ENCODE measurements around the gene RTKN2. TPM values are rescaled to one million over a fixed set of nuclear protein-coding genes. Genes with fewer than 3 reads are reported as not detected.
"Not testable (repeated sequence)": the region's sequence is repeated elsewhere in the genome, so short reads cannot be mapped to it uniquely, and the experiment has no call there.

Gene RTKN2
- total RNA-seq, 1 experiment from 2014 or later, result not detected

DNA sequence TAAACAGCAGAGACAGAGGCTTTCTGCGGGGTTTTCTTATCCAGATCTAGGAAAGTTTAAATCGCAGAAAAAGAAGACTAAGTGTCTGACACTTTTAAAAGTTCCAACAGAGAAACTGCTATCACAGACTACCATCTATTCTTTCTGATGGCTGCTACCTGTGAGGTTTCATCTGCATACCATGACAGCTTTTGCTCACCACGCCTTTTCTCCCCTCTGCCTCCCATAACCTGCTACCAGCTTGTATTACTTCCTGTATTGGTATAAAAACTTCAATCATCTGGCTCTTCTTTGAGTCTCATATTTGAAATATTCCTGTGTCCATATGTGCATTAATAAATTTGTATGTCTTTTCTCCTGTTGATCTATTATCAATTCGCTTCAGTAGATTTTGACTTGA, 34.1 kb upstream of the RTKN2 start:
- H3K79me2 ChIP-seq (ENCODE audit: low read length), result no peaks in the 10 kb centered on the region
- H3K9me2 ChIP-seq (replicated peaks; ENCODE audit: insufficient read depth, low read length), result no peaks in the 10 kb centered on the region
- no peak overlapping the region for H3K4me3 ChIP-seq (ENCODE audit: low read length)
- H3K36me3 ChIP-seq (ENCODE audit: insufficient read depth, low read length), result no peaks in the 10 kb centered on the region
- no peaks in the 10 kb centered on the region for H3K4me1 ChIP-seq (ENCODE audit: low read length)
- DNase-seq, result no peak
- H4K20me1 ChIP-seq (ENCODE audit: insufficient read depth, low read depth, low read length), result no peaks in the 10 kb centered on the region
- no peaks in the 10 kb centered on the region for H3K27me3 ChIP-seq (ENCODE audit: low read length)
- H3K4me2 ChIP-seq (ENCODE audit: low read depth, low read length, poor library complexity, severe bottlenecking), result no peak overlapping the region
- no peak overlapping the region for H3K27ac ChIP-seq (ENCODE audit: low read length)
- no peak overlapping the region for H3K9ac ChIP-seq (ENCODE audit: low read length)
- H2AFZ ChIP-seq (ENCODE audit: low read length), result no peak overlapping the region
- no peaks in the 10 kb centered on the region for H3K9me3 ChIP-seq (ENCODE audit: low read length)

DNA sequence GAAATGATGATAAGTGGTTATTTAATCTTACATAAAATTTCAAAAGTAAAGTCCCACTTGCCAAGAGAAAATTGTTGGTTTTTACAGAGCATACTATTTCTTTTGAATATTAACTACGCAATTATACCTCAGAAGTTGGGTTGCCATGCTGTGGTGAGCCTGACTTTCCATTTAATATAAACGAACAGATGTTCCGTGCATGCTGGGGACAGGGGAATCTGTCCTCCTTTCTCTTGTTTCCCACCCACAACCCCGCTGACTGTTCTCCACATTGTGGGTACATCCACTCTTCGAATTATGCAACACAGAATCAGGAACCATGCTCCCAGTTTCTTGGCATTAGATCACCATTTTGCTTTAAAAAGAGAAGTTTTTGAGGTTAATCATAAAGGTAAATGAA, 29.2 kb upstream of the RTKN2 start:
- H3K4me1 ChIP-seq (ENCODE audit: low read length), result no peaks in the 10 kb centered on the region
- no peak overlapping the region for H3K4me3 ChIP-seq (ENCODE audit: low read length)
- H3K79me2 ChIP-seq (ENCODE audit: low read length), result no peaks in the 10 kb centered on the region
- no peaks in the 10 kb centered on the region for H3K9me3 ChIP-seq (ENCODE audit: low read length)
- no peak overlapping the region for H3K4me2 ChIP-seq (ENCODE audit: low read depth, low read length, poor library complexity, severe bottlenecking)
- H3K36me3 ChIP-seq (ENCODE audit: insufficient read depth, low read length), result no peaks in the 10 kb centered on the region
- no peak overlapping the region for H2AFZ ChIP-seq (ENCODE audit: low read length)
- H4K20me1 ChIP-seq (ENCODE audit: insufficient read depth, low read depth, low read length), result no peaks in the 10 kb centered on the region
- H3K9ac ChIP-seq (ENCODE audit: low read length), result no peak overlapping the region
- no peak for DNase-seq
- no peak overlapping the region for H3K27ac ChIP-seq (ENCODE audit: low read length)
- no peaks in the 10 kb centered on the region for H3K9me2 ChIP-seq (replicated peaks; ENCODE audit: insufficient read depth, low read length)
- no peaks in the 10 kb centered on the region for H3K27me3 ChIP-seq (ENCODE audit: low read length)

DNA sequence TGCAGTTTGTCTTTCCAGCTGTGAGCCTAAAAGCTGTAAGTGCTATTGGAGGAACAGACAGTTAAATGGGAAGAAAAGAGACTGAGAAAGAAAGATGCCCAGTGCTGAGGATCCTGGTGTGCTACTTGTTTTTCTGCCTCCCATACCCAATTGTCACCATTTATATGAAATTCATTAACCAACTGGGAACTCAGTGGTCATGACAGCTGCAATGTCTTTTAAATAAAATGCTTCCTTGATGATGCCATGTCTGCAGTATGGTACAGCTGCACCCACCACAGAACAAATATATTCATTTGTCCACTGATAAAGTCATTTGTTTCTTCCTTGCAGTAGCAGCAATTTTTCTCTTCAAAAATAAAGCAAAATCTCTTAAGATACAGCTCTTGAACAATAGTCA, 15.6 kb upstream of the RTKN2 start:
- no peak overlapping the region for H2AFZ ChIP-seq (ENCODE audit: low read length)
- no peak overlapping the region for H3K9ac ChIP-seq (ENCODE audit: low read length)
- H3K4me1 ChIP-seq (ENCODE audit: low read length), result no peaks in the 10 kb centered on the region

DNA sequence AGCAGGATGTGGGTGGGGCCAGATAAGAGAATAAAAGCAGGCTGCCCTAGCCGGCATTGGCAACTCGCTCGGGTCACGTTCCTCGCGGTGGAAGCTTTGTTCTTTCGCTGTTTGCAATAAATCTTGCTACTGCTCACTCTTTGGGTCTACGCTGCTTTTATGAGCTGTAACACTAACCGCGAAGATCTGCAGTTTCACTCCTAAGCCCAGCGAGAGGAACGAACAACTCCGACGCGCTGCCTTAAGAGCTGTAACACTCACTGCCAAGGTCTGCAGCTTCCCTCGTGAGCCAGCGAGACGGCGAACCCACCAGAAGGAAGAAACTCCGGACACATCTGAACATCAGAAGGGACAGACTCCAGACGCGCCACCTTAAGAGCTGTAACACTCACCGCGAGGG, 12.7 kb upstream of the RTKN2 start:
- not testable (repeated sequence) for H4K20me1 ChIP-seq (ENCODE audit: insufficient read depth, low read depth, low read length); H3K36me3 ChIP-seq (ENCODE audit: insufficient read depth, low read length); H3K27ac ChIP-seq (ENCODE audit: low read length); H3K9ac ChIP-seq (ENCODE audit: low read length); H3K27me3 ChIP-seq (ENCODE audit: low read length); H3K4me2 ChIP-seq (ENCODE audit: low read depth, low read length, poor library complexity, severe bottlenecking); H3K4me3 ChIP-seq (ENCODE audit: low read length); H2AFZ ChIP-seq (ENCODE audit: low read length); H3K9me3 ChIP-seq (ENCODE audit: low read length); H3K9me2 ChIP-seq (replicated peaks; ENCODE audit: insufficient read depth, low read length); H3K4me1 ChIP-seq (ENCODE audit: low read length); DNase-seq; H3K79me2 ChIP-seq (ENCODE audit: low read length)

More for the DNA sequence above, 15.6 kb upstream of the RTKN2 start:
- H3K27ac ChIP-seq (ENCODE audit: low read length), result no peak overlapping the region
- no peaks in the 10 kb centered on the region for H3K9me3 ChIP-seq (ENCODE audit: low read length)
- H4K20me1 ChIP-seq (ENCODE audit: insufficient read depth, low read depth, low read length), result no peaks in the 10 kb centered on the region
- DNase-seq, result no peak
- H3K36me3 ChIP-seq (ENCODE audit: insufficient read depth, low read length), result no peaks in the 10 kb centered on the region
- no peak overlapping the region for H3K4me2 ChIP-seq (ENCODE audit: low read depth, low read length, poor library complexity, severe bottlenecking)
- H3K4me3 ChIP-seq (ENCODE audit: low read length), result no peak overlapping the region
- no peaks in the 10 kb centered on the region for H3K79me2 ChIP-seq (ENCODE audit: low read length)
- no peaks in the 10 kb centered on the region for H3K27me3 ChIP-seq (ENCODE audit: low read length)
- H3K9me2 ChIP-seq (replicated peaks; ENCODE audit: insufficient read depth, low read length), result no peaks in the 10 kb centered on the region

DNA sequence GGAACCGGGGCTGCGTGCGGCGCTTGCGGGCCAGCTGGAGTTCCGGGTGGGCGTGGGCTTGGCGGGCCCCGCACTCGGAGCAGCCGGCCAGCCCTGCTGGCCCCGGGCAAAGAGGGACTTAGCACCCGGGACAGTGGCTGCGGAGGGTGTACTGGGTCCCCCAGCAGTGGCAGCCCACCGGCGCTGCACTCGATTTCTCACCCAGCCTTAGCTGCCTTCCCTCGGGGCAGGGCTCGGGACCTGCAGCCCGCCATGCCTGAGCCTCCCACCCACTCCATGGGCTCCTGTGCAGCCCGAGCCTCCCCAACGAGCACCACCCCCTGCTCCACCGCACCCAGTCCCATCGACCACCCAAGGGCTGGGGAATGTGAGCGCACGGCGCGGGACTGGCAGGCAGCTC, 11.7 kb upstream of the RTKN2 start:
- not testable (repeated sequence) for H3K27ac ChIP-seq (ENCODE audit: low read length); H3K4me3 ChIP-seq (ENCODE audit: low read length); H3K4me2 ChIP-seq (ENCODE audit: low read depth, low read length, poor library complexity, severe bottlenecking)

DNA sequence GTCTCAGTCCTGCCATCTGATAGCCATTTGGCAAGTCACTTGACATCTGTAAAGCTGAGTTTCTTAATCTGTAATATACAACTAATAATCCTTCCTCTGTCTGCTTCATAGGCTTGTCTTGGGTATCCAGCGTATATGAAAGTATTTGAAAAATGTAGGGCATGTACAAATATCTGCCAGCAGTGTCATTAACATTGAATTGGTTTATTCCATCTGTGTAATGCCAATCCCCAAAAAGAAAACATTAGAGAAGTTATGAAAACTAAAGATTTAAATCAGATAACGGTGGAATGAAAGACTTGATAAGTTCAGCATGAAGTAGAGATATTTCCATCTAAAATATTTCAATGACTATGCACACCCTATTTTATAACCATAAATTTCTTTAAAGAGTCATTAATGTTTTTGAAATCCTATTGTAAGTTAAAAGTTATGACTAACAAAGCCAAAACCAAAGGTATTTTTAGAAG, 9.8 kb upstream of the RTKN2 start:
- Histone ChIP-seq H3K4me1 (ENCODE audit: low read length) (no peaks in the 10 kb centered on the region), H3K4me2 (ENCODE audit: low read depth, low read length, poor library complexity, severe bottlenecking) (no peak overlapping the region), H3K27me3 (ENCODE audit: low read length) (no peaks in the 10 kb centered on the region), H3K27ac (ENCODE audit: low read length) (no peak overlapping the region), H3K9me3 (ENCODE audit: low read length) (no peaks in the 10 kb centered on the region), H3K4me3 (ENCODE audit: low read length) (no peak overlapping the region), H3K9ac (ENCODE audit: low read length) (no peak overlapping the region), H4K20me1 (ENCODE audit: insufficient read depth, low read depth, low read length) (no peaks in the 10 kb centered on the region), H2AFZ (ENCODE audit: low read length) (no peak overlapping the region), H3K79me2 (ENCODE audit: low read length) (no peaks in the 10 kb centered on the region), H3K36me3 (ENCODE audit: insufficient read depth, low read length) (no peaks in the 10 kb centered on the region), H3K9me2 (replicated peaks; ENCODE audit: insufficient read depth, low read length) (no peaks in the 10 kb centered on the region)
- no peak for DNase-seq

More for the DNA sequence above, 11.7 kb upstream of the RTKN2 start:
- not testable (repeated sequence) for H2AFZ ChIP-seq (ENCODE audit: low read length); H3K9me3 ChIP-seq (ENCODE audit: low read length); DNase-seq; H3K36me3 ChIP-seq (ENCODE audit: insufficient read depth, low read length); H3K79me2 ChIP-seq (ENCODE audit: low read length); H3K27me3 ChIP-seq (ENCODE audit: low read length); H3K9me2 ChIP-seq (replicated peaks; ENCODE audit: insufficient read depth, low read length); H4K20me1 ChIP-seq (ENCODE audit: insufficient read depth, low read depth, low read length); H3K4me1 ChIP-seq (ENCODE audit: low read length); H3K9ac ChIP-seq (ENCODE audit: low read length)

- no peaks in the 10 kb centered on the region for H3K9me3 ChIP-seq (ENCODE audit: low read length)
- no peaks in the 10 kb centered on the region for H3K4me1 ChIP-seq (ENCODE audit: low read length)
- DNase-seq, result no peak
- no peaks in the 10 kb centered on the region for H3K79me2 ChIP-seq (ENCODE audit: low read length)
- H3K27ac ChIP-seq (ENCODE audit: low read length), result no peak overlapping the region
- no peaks in the 10 kb centered on the region for H3K36me3 ChIP-seq (ENCODE audit: insufficient read depth, low read length)
- H3K9me2 ChIP-seq (replicated peaks; ENCODE audit: insufficient read depth, low read length), result no peaks in the 10 kb centered on the region
- no peaks in the 10 kb centered on the region for H3K27me3 ChIP-seq (ENCODE audit: low read length)
- H4K20me1 ChIP-seq (ENCODE audit: insufficient read depth, low read depth, low read length), result no peaks in the 10 kb centered on the region
- H3K4me2 ChIP-seq (ENCODE audit: low read depth, low read length, poor library complexity, severe bottlenecking), result no peak overlapping the region
- H2AFZ ChIP-seq (ENCODE audit: low read length), result no peak overlapping the region
- no peak overlapping the region for H3K9ac ChIP-seq (ENCODE audit: low read length)
- no peak overlapping the region for H3K4me3 ChIP-seq (ENCODE audit: low read length)
Measured at GRCh38 chr10:62277971-62278370, 9.3 kb upstream of the RTKN2 start.

DNA sequence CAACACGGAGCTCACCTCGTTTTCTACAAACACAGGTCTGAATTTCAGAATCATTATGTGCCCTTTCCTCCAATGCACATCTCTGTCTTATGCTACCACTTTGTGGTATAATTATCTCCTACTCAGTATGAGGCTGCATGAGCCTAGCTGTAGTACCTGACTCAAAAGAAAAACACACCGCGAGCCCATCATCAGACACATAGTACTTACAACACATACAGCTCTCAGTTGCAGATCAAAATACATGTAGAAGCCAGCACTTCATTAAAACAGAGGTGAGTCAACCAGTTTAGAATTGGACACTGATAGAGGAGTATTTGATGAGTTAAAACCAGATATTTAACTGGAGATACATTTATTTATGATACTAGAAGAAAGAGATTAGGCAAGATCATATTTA, 1.4 kb upstream of the RTKN2 start:
- no peaks in the 10 kb centered on the region for H3K79me2 ChIP-seq (ENCODE audit: low read length)
- no peak overlapping the region for H3K27ac ChIP-seq (ENCODE audit: low read length)
- no peak overlapping the region for H3K4me3 ChIP-seq (ENCODE audit: low read length)
- H3K9me3 ChIP-seq (ENCODE audit: low read length), result no peaks in the 10 kb centered on the region
- H3K4me2 ChIP-seq (ENCODE audit: low read depth, low read length, poor library complexity, severe bottlenecking), result no peak overlapping the region
- no peak overlapping the region for H3K9ac ChIP-seq (ENCODE audit: low read length)
- no peak for DNase-seq
- H3K36me3 ChIP-seq (ENCODE audit: insufficient read depth, low read length), result no peaks in the 10 kb centered on the region
- H3K27me3 ChIP-seq (ENCODE audit: low read length), result no peaks in the 10 kb centered on the region
- H2AFZ ChIP-seq (ENCODE audit: low read length), result no peak overlapping the region
- H3K4me1 ChIP-seq (ENCODE audit: low read length), result no peaks in the 10 kb centered on the region
- no peaks in the 10 kb centered on the region for H3K9me2 ChIP-seq (replicated peaks; ENCODE audit: insufficient read depth, low read length)
- no peaks in the 10 kb centered on the region for H4K20me1 ChIP-seq (ENCODE audit: insufficient read depth, low read depth, low read length)

DNA sequence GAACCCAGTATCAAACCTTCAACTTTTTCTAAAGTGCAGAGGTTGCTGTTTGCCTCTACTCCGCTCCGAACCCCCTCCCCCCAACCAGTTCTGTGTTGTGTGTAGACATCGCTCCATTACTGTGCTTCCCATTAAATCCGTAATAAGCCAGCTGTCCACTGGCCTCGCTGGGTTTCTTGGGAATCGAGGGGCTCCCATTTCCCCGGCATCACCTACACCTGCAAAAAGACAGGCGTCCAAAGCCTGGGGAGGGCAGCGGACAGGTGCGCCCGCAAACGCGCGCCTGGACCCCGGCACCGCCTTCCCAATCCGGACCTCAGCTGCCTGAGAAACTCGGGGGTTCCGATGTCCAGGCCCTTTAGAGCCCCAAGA, 631 bp downstream of the RTKN2 start:
- H4K20me1 ChIP-seq (ENCODE audit: insufficient read depth, low read depth, low read length), result no peaks in the 10 kb centered on the region
- no peak for DNase-seq
- no peaks in the 10 kb centered on the region for H3K4me1 ChIP-seq (ENCODE audit: low read length)
- H3K9me3 ChIP-seq (ENCODE audit: low read length), result no peaks in the 10 kb centered on the region
- no peak overlapping the region for H3K9ac ChIP-seq (ENCODE audit: low read length)
- no peaks in the 10 kb centered on the region for H3K79me2 ChIP-seq (ENCODE audit: low read length)
- H3K36me3 ChIP-seq (ENCODE audit: insufficient read depth, low read length), result no peaks in the 10 kb centered on the region
- H3K9me2 ChIP-seq (replicated peaks; ENCODE audit: insufficient read depth, low read length), result no peaks in the 10 kb centered on the region
- no peak overlapping the region for H3K4me3 ChIP-seq (ENCODE audit: low read length)
- no peaks in the 10 kb centered on the region for H3K27me3 ChIP-seq (ENCODE audit: low read length)
- no peak overlapping the region for H3K4me2 ChIP-seq (ENCODE audit: low read depth, low read length, poor library complexity, severe bottlenecking)
- no peak overlapping the region for H3K27ac ChIP-seq (ENCODE audit: low read length)
- H2AFZ ChIP-seq (ENCODE audit: low read length), result no peak overlapping the region
